ENCODE measurements around the gene MPP3.

DNA sequence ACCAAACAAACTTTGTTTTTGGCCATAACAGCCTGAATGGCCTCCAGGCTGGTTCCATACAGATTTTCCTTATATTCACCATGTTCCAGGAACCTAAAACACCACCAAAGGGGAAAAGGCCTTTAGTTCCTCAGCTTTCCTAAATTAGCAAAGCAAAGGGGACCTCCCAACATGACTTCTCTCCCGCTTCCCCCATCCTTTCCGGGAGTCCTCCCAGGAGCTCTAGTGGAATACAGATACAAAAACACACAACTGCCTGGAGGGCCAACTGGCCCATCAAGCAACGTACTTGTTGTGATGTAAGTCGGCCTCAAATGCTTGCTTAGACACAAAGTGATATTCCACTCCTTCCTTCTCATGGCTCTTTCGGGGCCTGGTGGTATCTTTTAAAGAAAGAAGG is 22.1 kb downstream of the MPP3 start:
- TF ChIP-seq, protein P1, sequence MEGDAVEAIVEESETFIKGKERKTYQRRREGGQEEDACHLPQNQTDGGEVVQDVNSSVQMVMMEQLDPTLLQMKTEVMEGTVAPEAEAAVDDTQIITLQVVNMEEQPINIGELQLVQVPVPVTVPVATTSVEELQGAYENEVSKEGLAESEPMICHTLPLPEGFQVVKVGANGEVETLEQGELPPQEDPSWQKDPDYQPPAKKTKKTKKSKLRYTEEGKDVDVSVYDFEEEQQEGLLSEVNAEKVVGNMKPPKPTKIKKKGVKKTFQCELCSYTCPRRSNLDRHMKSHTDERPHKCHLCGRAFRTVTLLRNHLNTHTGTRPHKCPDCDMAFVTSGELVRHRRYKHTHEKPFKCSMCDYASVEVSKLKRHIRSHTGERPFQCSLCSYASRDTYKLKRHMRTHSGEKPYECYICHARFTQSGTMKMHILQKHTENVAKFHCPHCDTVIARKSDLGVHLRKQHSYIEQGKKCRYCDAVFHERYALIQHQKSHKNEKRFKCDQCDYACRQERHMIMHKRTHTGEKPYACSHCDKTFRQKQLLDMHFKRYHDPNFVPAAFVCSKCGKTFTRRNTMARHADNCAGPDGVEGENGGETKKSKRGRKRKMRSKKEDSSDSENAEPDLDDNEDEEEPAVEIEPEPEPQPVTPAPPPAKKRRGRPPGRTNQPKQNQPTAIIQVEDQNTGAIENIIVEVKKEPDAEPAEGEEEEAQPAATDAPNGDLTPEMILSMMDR (conservative IDR thresholded peaks at IDR 0.05; ENCODE audit: low read length): no peak
- no peak for TF ChIP-seq EZH2phosphoT487 (IDR thresholded peaks at IDR 0.05; ENCODE audit: borderline replicate concordance, low read depth, low read length)
